ENCODE results near the gene ENGASE.

DNA sequence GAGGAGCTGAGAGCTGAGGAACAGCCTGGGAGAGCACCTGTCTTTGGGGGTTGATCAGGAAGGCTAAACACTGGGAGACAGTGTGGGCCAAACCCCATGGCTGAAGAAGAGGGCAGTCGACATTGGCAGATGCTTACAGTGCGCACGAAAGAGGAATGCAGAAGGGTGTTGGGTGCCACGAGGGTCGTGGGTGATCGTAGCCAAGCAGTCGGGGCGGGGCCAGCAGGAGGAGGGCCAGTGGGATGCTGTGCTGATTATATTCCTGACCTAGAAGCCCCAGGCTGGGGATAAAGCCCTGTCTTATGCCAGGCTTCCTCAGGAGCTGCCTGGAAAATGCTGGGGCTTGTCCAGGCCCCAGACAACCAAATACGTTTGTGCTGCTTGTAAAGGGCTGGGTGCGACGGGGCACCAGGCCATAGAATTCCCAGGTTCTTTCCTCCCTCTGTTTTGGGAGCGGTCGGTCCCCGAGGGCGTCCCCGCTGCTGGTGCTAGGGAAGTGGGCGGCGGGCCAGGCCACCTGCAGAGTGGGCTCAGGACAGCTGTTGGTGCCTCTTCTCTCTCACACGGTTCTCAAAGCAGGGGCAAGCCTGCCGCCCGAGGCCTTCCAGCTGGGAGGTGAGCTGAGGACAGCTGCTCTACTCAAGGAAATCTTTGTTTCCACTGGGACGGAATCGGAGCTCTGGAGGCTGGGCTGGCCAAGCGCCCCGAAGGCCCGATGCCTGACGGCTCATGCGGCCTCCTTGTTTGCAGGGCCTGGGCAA is 40.7 kb upstream of the ENGASE start:
- TF ChIP-seq POLR2AphosphoS5 (IDR thresholded peaks at IDR 0.05; ENCODE audit: borderline replicate concordance, low read depth, low read length) (no peak), EZH2 (IDR thresholded peaks at IDR 0.05) (no peak)
